Gastroesophageal sphincter (tissue), 4 donors: ENCODE data around the gene ZCCHC24. TPM values are rescaled to one million over a fixed set of nuclear protein-coding genes. Genes with fewer than 3 reads are reported as not detected.

Experiments used
- ATAC-seq: fragments of 150-250 bp; one replicate; pipeline ENCODE4 v1.9.1; 2016; ENCODE audit warnings: mild to moderate bottlenecking, moderate library complexity
- H3K27ac ChIP-seq, 4 donors: fragments of 200-600 bp; sonication (generic) in 3 of 4; 1 replicate in 3 of 4; 2 replicates in 1 of 4; pipeline ENCODE4 v1.5.1; 2016 to 2019
- H3K27me3 ChIP-seq: fragments of 200-600 bp; sonication (generic); one replicate; pipeline ENCODE4 v1.5.1; 2019
- H3K36me3 ChIP-seq, 2 donors: fragments of 200-600 bp; sonication (generic); one replicate each; pipeline ENCODE4 v1.5.1; 2019; ENCODE audit warnings: control low read depth in 1 of 2
- H3K4me1 ChIP-seq, 3 donors: fragments of 200-600 bp; sonication (generic); 1 replicate in 2 of 3; 2 replicates in 1 of 3; pipeline ENCODE4 v1.5.1; 2016 to 2019; ENCODE audit warnings: control low read depth in 2 of 3
- H3K4me3 ChIP-seq, 2 donors: fragments of 200-600 bp; sonication (generic); one replicate each; pipeline ENCODE4 v1.5.1; 2019; ENCODE audit warnings: mild to moderate bottlenecking in 1 of 2, moderate library complexity in 1 of 2
- H3K9me3 ChIP-seq, 3 donors: fragments of 200-600 bp; sonication (generic); one replicate each; pipeline ENCODE4 v1.5.1; 2017 to 2019; ENCODE audit warnings: control low read depth in 2 of 3
- CTCF ChIP-seq, 4 experiments: fragments of 200-600 bp in 2 of 4; fragments of 450-650 bp in 2 of 4; sonication (generic) in 1 of 4; IDR thresholded peaks; one replicate each; pipeline ENCODE4 v1.5.1; 2017 to 2019; ENCODE audit warnings: antibody characterized with exemption in 4 of 4, mild to moderate bottlenecking in 2 of 4, moderate library complexity in 2 of 4
- EP300 ChIP-seq: sonication (generic); formaldehyde crosslinking; IDR thresholded peaks from one replicate; pipeline ENCODE4 v1.6.1; 2017; ENCODE audit warnings: antibody characterized with exemption, mild to moderate bottlenecking
- POLR2A ChIP-seq, 2 donors: fragments of 450-650 bp; IDR thresholded peaks; one replicate each; pipeline ENCODE4 v1.6.1; 2017; ENCODE audit warnings: antibody characterized with exemption in 2 of 2, mild to moderate bottlenecking in 2 of 2, moderate library complexity in 1 of 2
- POLR2AphosphoS5 ChIP-seq: sonication (generic); formaldehyde crosslinking; IDR thresholded peaks from one replicate; pipeline ENCODE4 v1.6.1; 2017; ENCODE audit warnings: antibody characterized with exemption
- WGBS, 2 donors: methylation state at CpG; one replicate each; pipeline ENCODE4 v1.1.5; 2018; ENCODE audit warnings: low coverage in 1 of 2; 5-methylcytosine and 5-hydroxymethylcytosine counted together
- total RNA-seq, 4 donors: library from RNA; depleted of rRNA; stranded (reverse); fragments of >200 nt; gene quantifications; one replicate each; pipeline ENCODE4 v1.1.0, GENCODE V29; 2016

ZCCHC24 gene
- total RNA-seq, 4 donors from 2014 or later: 60.5 to 186 (median 84.1) TPM

GRCh38 chr10:79491143-79491835, 45.9 kb upstream of the ZCCHC24 start:
- H3K36me3 ChIP-seq: no peaks in the 10 kb centered on the region
- WGBS, 2 donors: 50 to 77% methylated on average over 1 to 3 of the region's 6 CpGs
- no peak for TF ChIP-seq EP300
- TF ChIP-seq POLR2AphosphoS5: no peak
- no peak for TF ChIP-seq POLR2A (IDR thresholded peaks at IDR 0.05)
- TF ChIP-seq CTCF (IDR thresholded peaks at IDR 0.05): no peak
- H3K9me3 ChIP-seq: no peaks in the 10 kb centered on the region
- H3K4me3 ChIP-seq: no peak overlapping the region
- ATAC-seq: no peak
- no peaks in the 10 kb centered on the region for H3K27me3 ChIP-seq
- peaks cover 0 to 33% (median 9%) of the 10 kb centered on the region in 3 donors for H3K4me1 ChIP-seq
- H3K27ac ChIP-seq: peak overlapping the region in 2 of 4 donors; percentile 57 to 71

GRCh38 chr10:79490400-79491142, 45.1 kb upstream of the ZCCHC24 start:
- H3K4me1 ChIP-seq: peaks cover 0 to 33% (median 9%) of the 10 kb centered on the region in 3 donors
- TF ChIP-seq CTCF (IDR thresholded peaks at IDR 0.05): no peak
- no peak for TF ChIP-seq POLR2AphosphoS5
- no peak for TF ChIP-seq POLR2A (IDR thresholded peaks at IDR 0.05)
- H3K27ac ChIP-seq: peak overlapping the region in 3 of 4 donors; percentile 20 to 71 (median 57)
- H3K4me3 ChIP-seq: no peak overlapping the region
- peak; percentile 56 for ATAC-seq
- no peaks in the 10 kb centered on the region for H3K27me3 ChIP-seq
- 83 to 93% methylated on average over 2 to 4 of the region's 9 CpGs for WGBS, 2 donors
- H3K36me3 ChIP-seq: no peaks in the 10 kb centered on the region
- H3K9me3 ChIP-seq: no peaks in the 10 kb centered on the region

DNA sequence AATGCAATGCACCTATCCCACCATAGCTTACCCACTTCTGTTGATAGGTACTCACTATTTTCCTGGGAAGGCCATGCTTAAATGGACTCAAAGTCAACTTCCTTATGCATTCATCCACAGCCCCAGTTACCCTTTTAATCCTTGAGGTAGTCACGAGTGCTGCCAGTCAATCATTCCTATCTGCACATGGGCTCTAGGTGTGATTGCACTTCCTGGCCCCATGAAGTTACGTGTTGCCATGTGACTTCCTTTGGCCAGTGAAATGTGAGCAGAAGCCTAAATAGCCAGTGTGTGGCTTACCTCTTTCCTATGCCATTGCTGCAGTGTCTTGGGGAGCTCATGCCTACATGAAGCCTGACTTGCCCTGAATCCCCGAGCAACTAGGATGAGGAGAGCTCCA, 43.4 kb upstream of the ZCCHC24 start:
- ATAC-seq: no peak
- H3K4me1 ChIP-seq: peaks cover 0 to 33% (median 9%) of the 10 kb centered on the region in 3 donors
- no peaks in the 10 kb centered on the region for H3K27me3 ChIP-seq
- H3K4me3 ChIP-seq: no peak overlapping the region
- H3K36me3 ChIP-seq: no peaks in the 10 kb centered on the region
- WGBS, 2 donors: 80 to 86% methylated on average over 1 to 2 of the region's 3 CpGs
- peak overlapping the region in 3 of 4 donors; percentile 61 to 76 (median 71) for H3K27ac ChIP-seq
- TF ChIP-seq POLR2AphosphoS5 (no peak), CTCF (IDR thresholded peaks at IDR 0.05) (no peak), EP300 (no peak), POLR2A (IDR thresholded peaks at IDR 0.05) (no peak)
- H3K9me3 ChIP-seq: no peaks in the 10 kb centered on the region

DNA sequence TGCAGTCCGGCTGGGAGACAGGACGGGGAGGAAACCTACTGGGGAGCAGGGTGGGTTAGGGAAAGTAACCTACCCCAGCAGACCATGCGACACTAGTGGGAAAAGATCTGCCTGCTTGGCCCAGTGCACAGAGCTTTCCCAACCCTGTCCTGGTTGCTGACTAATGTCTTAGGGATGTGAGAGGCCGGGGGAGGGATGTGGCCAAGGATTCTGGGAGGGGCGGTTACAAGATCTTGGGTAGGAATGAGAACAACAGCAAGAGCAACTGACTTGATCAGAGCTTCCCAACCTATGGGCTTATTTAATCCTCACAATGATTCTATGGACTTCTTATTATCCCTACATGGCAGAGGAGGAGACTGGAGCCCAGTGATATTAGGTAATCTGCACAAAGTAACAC, 42.9 kb upstream of the ZCCHC24 start:
- peak; percentile 87 for ATAC-seq
- no peaks in the 10 kb centered on the region for H3K9me3 ChIP-seq
- no peaks in the 10 kb centered on the region for H3K36me3 ChIP-seq
- no peaks in the 10 kb centered on the region for H3K27me3 ChIP-seq
- H3K4me3 ChIP-seq: no peak overlapping the region
- H3K27ac ChIP-seq: peak overlapping the region; percentile 35 to 76 (median 74)
- WGBS, 2 donors: 34 to 61% methylated on average over 2 to 5 of the region's 5 CpGs
- H3K4me1 ChIP-seq: peaks cover 0 to 33% (median 9%) of the 10 kb centered on the region in 3 donors
- TF ChIP-seq POLR2AphosphoS5: peak; percentile 69
- no peak for TF ChIP-seq POLR2A (IDR thresholded peaks at IDR 0.05)
- TF ChIP-seq EP300: no peak

- TF ChIP-seq CTCF (IDR thresholded peaks at IDR 0.05): peak in 3 of 4 experiments; percentile 43 to 73 (median 69)
- no peak for TF ChIP-seq EP300
- no peaks in the 10 kb centered on the region for H3K27me3 ChIP-seq
- H3K4me1 ChIP-seq: peaks cover 0 to 33% (median 9%) of the 10 kb centered on the region in 3 donors
- H3K36me3 ChIP-seq: no peaks in the 10 kb centered on the region
- peak; percentile 46 for ATAC-seq
- WGBS, 2 donors: 60% methylated on average over 3 of the region's 10 CpGs
- no peaks in the 10 kb centered on the region for H3K9me3 ChIP-seq
- H3K4me3 ChIP-seq: no peak overlapping the region
- H3K27ac ChIP-seq: peak overlapping the region; percentile 35 to 76 (median 74)
Observed at GRCh38 chr10:79487296-79488194, 42.1 kb upstream of the ZCCHC24 start.
